WERI-Rb-1 (cell line): ENCODE measurements around the gene PRR15L.
A peak's percentile ranks its signal among the peaks of the same experiment; 100 is the strongest.
"Not testable (repeated sequence)": the region's sequence is repeated elsewhere in the genome, so short reads cannot be mapped to it uniquely, and the experiment has no call there.

ENCODE experiments used
- DNase-seq: peaks from one replicate; pipeline ENCODE4 v3.0.0-alpha.2; 2020
- H3K27ac ChIP-seq: fragments of 250-450 bp; sonication (Bioruptor Pico); 2 replicates; pipeline ENCODE4 v1.5.1; 2020; ENCODE audit warnings: mild to moderate bottlenecking, moderate library complexity
- H3K27me3 ChIP-seq: fragments of 250-450 bp; sonication (Bioruptor Pico); 2 replicates; pipeline ENCODE4 v1.5.1; 2021; ENCODE audit warnings: mild to moderate bottlenecking, low read depth, moderate library complexity; ENCODE audit not compliant: insufficient read depth, severe bottlenecking
- H3K36me3 ChIP-seq: fragments of 250-450 bp; sonication (Bioruptor Pico); 2 replicates; pipeline ENCODE4 v1.5.1; 2020; ENCODE audit warnings: mild to moderate bottlenecking, moderate library complexity
- H3K4me3 ChIP-seq: 2 replicates; pipeline ENCODE4 v1.5.1; 2011; ENCODE audit warnings: low read depth, mild to moderate bottlenecking, control low read depth, low read length
- H3K9me3 ChIP-seq: fragments of 250-450 bp; sonication (Bioruptor Pico); 2 replicates; pipeline ENCODE4 v1.5.1; 2021; ENCODE audit warnings: mild to moderate bottlenecking, moderate library complexity; ENCODE audit not compliant: severe bottlenecking
- TF ChIP-seq, protein P1 (sequence below): IDR thresholded peaks from 2 replicates; pipeline ENCODE4 v1.5.1; 2011; ENCODE audit warnings: low read depth, mild to moderate bottlenecking, control low read depth, inconsistent platforms, low read length

The PRR15L gene

DNA sequence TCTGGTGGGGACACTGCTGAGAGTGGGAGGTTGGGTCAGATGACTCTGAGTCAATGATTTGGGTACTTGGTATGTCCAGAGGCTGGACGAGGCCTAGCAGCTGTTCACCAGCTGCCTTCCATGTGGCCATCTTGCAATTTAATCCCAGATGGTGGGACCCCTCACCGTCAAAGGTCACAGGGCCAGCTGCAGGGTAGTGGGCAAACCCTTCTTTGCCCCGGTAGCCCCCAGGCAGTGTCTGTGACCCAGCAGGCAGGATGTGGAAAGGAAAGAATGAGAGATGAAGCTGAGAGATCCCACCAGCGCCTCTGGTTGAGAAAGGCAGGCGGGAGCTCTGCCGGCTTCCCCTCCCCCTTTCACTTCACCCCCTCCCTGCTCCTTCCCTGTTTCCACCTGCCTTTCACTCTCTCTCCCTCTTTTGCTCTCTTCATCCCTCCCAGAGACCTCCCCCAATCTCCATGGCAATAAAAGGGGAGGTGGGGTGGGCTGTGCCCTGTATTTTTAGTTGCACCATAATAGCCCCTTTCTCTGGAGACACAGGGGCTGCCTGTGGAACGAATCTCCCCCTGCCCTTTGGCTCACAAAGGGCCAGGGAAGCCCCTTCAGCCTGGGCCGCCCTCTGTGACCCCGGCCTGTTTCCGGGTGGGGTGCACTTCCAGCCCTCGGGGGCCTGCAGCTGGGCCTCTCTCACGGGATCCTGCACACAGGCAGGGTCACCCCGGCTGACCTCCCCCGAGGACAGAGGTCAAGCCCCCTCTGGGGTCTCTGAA, 33.5 kb upstream of the PRR15L start:
- Histone ChIP-seq H3K27ac (peak overlapping the region; percentile 32), H3K9me3 (no peaks in the 10 kb centered on the region), H3K27me3 (no peaks in the 10 kb centered on the region), H3K4me3 (no peak overlapping the region), H3K36me3 (no peaks in the 10 kb centered on the region)
- DNase-seq: no peak
- TF ChIP-seq, protein P1, sequence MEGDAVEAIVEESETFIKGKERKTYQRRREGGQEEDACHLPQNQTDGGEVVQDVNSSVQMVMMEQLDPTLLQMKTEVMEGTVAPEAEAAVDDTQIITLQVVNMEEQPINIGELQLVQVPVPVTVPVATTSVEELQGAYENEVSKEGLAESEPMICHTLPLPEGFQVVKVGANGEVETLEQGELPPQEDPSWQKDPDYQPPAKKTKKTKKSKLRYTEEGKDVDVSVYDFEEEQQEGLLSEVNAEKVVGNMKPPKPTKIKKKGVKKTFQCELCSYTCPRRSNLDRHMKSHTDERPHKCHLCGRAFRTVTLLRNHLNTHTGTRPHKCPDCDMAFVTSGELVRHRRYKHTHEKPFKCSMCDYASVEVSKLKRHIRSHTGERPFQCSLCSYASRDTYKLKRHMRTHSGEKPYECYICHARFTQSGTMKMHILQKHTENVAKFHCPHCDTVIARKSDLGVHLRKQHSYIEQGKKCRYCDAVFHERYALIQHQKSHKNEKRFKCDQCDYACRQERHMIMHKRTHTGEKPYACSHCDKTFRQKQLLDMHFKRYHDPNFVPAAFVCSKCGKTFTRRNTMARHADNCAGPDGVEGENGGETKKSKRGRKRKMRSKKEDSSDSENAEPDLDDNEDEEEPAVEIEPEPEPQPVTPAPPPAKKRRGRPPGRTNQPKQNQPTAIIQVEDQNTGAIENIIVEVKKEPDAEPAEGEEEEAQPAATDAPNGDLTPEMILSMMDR: no peak

DNA sequence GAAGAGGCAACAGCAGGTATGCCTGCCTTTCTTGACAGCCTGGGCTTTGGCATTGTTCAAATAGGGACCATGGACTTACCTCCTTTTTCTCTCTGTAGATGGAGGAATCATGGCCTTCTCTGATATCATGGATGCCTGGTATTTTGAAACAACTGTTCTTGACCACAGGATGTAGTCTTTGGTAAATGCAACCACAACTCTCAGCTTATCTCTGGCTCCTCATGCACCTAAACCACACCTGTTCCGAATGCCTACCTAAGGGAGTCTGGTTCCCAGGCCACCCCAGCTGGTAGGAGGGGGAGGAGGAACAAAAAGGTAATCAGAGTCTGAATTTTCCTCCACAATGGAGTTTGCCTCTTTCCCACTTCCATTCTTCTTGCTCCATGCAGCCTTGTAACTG, 32.0 kb upstream of the PRR15L start:
- peaks cover 9% of the 10 kb centered on the region; the same call in 1 of the 2 replicates for H3K36me3 ChIP-seq
- H3K4me3 ChIP-seq: no peak overlapping the region
- H3K9me3 ChIP-seq: no peaks in the 10 kb centered on the region
- H3K27me3 ChIP-seq: no peaks in the 10 kb centered on the region
- TF ChIP-seq, protein P1: no peak
- peak overlapping the region; percentile 56 for H3K27ac ChIP-seq
- DNase-seq: no peak

DNA sequence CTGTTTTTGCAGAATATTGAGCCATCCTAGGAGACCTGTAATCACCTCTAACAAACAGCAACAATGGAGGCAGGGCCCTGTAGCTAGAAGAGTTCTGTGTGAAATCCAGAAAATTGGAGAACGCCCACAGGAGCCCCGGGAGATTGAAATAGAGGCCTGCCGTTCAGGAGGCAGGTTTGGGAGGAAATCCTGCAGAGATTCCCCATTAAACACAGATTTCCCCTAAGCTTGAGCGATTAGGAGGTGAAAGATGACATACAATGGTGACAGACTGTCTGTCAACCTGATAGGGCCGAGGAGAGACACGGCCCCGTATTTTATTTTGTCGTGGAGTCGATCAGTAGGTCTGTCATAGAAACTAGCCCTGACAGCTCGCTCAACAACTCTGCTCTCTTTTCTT, 31.5 kb upstream of the PRR15L start:
- no peak for DNase-seq
- Histone ChIP-seq H3K27ac (peak overlapping the region; percentile 56), H3K4me3 (no peak overlapping the region), H3K9me3 (no peaks in the 10 kb centered on the region), H3K36me3 (peaks cover 14% of the 10 kb centered on the region), H3K27me3 (no peaks in the 10 kb centered on the region)
- TF ChIP-seq, protein P1: no peak

DNA sequence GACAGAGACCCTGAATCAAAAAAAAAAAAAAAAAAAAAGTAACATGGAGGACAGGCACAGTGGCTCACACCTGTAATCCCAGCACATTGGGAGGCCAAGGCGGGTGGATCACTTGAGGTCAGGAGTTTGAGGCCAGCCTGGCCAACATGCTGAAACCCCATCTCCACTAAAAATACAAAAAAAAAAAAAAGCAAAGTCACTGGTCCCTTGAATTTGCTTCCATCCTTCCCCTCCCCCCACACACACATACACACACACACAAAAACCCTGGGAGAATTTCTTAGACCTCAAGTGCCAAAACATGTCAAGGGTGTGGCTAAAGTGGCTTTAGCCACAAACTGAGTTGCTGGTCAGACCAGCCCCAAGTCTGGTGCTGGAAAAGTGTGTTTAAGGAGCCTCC, 30.8 kb upstream of the PRR15L start:
- H3K27me3 ChIP-seq, H3K4me3 ChIP-seq, DNase-seq, H3K9me3 ChIP-seq: not testable (repeated sequence)
- H3K27ac ChIP-seq: peak overlapping the region; percentile 56
- peaks cover 21% of the 10 kb centered on the region for H3K36me3 ChIP-seq

DNA sequence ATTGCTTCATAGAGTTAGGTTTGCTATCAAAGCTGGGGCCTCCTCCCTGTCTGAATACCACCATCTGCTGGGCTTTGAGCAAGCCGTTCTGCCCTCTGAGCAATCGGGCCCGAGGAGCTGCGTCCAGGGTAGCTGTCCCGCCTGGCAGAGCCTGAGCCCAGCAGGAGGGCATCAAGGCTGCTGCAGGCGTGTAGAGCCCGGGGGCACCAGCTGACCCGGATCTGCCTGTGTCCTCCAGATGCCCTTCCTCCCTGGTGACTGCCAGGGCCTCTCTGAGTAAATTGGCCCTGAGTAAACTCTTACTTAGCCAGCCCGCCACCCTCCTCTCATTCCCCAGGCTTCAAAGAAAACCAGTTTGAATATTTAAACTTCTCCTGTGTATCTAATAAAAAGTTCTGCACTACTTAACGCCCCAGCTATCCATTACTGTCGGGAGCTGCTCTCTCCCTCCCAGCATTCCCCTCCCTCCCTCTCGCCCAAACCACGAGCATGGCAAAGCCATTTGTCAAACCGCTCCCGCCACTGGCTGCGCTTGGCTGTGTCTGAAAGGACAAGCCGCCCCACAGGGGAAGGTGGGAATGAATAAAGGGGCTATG, 29.7 kb upstream of the PRR15L start:
- Histone ChIP-seq H3K36me3 (peaks cover 30% of the 10 kb centered on the region), H3K27ac (peak overlapping the region; percentile 12; the same call in 1 of the 2 replicates), H3K9me3 (no peaks in the 10 kb centered on the region), H3K27me3 (no peaks in the 10 kb centered on the region), H3K4me3 (no peak overlapping the region)
- TF ChIP-seq, protein P1: no peak
- DNase-seq: peak; percentile 37

DNA sequence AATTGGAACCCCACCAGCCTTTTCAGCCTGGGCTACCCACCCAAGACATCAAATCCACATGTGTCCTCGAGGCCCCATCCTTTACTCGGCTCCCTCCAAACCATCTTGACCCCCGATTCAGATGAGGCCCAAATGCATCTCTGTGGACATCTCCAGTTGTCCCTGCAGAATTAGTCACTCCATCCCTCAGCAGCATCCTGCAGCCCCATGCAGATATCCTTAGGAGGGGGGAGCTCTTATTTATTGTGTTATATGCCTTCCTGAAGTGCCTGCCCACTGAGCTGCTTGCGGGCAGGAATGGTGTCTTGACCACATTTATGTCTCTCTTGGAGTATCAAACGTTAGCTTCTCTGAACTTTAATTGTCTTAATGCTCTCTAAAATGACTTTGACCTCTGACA, 28.8 kb upstream of the PRR15L start:
- Histone ChIP-seq H3K4me3 (no peak overlapping the region), H3K9me3 (no peaks in the 10 kb centered on the region), H3K27ac (no peak overlapping the region), H3K36me3 (peaks cover 38% of the 10 kb centered on the region), H3K27me3 (no peaks in the 10 kb centered on the region)
- no peak for DNase-seq
- TF ChIP-seq, protein P1: no peak
